GM19397 (cell line): ENCODE measurements around the gene KCNN3.

Experiments
- ATAC-seq: cut with Tn5 transposase; IDR thresholded peaks from one replicate; pipeline ENCODE4 v1.9.1; 2021; ENCODE audit warnings: mild to moderate bottlenecking, moderate library complexity; ENCODE audit not compliant: unreplicated experiment

Gene KCNN3

DNA sequence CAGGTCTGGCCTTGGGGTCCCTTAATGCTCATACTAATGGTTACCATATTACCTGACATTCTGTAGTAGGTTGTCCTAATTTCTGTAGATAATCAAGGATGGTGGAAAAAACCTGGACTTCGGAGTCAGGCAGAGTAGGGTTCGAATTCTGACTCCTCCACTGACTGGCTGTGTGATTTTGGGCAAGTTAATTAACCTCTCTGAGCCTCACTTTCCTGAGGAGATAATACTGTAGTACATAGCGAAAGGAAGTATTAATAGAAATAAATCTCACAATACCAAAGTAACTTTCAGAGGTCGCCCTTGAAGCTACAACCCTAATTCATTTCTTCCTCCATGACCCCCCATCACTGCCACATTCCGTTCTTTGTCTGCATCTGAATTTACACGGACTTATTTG lies 72.9 kb downstream of the KCNN3 start:
- ATAC-seq = no peak

- no peak for ATAC-seq
These were observed 73.7 kb downstream of the KCNN3 start for GRCh38 chr1:154796303-154796892.

DNA sequence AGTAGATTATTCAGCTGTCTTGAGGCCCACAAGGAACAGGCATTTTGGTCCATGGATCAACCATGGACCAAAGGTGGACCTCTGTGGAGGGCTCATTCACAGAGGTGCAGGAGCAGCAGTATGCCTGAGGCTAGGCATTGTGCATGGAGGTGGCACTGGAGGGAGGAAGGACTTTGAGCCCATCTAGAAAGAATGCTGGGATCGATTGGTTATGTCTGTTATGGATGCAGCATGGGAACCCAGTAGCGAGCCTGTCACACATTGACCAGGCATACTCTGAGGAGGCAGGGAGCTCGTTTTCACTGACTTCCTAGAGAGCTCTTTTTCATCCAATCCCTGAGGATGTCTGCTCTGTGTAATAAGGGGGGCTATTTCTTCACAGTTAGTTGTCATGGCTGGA lies 75.5 kb downstream of the KCNN3 start:
- ATAC-seq = no peak

GRCh38 chr1:154793685-154794084 lies 76.4 kb downstream of the KCNN3 start:
- no peak for ATAC-seq

DNA sequence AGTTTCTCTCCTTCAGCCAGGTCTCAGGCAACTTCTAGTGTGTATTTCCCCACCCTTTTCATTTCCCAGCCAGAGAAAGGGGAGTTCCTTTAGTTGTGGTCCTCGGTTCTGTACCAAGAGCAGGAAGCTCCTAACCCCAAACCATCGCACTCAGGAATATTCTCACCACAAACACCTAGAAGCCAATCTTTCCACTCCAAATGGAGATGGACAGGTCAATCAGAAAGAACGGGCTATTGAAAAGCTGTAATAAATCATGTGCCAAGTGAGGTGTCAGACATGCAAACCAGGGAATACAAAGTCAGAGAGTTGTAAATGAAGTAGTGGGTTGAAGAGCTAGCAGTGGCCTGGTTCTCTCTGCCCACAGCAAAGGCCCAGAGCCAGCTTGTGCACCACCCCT lies 77.2 kb downstream of the KCNN3 start:
- no peak for ATAC-seq

- peak; percentile 82 for ATAC-seq
These were observed 78.6 kb downstream of the KCNN3 start for GRCh38 chr1:154791292-154792166.

DNA sequence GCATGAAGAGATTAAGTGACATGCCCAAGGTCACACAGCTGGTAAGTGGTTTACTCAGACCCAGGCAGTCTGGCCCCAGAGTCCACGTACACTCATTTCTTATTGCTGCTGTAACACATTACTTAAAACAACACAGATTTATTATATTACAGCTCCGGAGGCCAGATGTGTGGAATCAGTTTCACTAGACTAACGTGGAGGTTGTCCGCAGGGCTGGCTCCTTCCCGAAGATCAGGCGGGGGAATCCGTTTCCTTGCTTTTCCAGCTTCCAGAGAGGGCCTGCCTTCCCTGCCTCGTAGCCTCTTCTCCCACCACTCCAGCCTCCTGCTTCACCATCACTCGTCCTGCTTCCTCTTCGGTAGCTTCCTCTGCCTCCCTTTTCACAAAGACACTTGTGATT lies 81.2 kb downstream of the KCNN3 start:
- ATAC-seq = no peak

GRCh38 chr1:154788110-154788870 lies 81.8 kb downstream of the KCNN3 start:
- ATAC-seq = no peak

DNA sequence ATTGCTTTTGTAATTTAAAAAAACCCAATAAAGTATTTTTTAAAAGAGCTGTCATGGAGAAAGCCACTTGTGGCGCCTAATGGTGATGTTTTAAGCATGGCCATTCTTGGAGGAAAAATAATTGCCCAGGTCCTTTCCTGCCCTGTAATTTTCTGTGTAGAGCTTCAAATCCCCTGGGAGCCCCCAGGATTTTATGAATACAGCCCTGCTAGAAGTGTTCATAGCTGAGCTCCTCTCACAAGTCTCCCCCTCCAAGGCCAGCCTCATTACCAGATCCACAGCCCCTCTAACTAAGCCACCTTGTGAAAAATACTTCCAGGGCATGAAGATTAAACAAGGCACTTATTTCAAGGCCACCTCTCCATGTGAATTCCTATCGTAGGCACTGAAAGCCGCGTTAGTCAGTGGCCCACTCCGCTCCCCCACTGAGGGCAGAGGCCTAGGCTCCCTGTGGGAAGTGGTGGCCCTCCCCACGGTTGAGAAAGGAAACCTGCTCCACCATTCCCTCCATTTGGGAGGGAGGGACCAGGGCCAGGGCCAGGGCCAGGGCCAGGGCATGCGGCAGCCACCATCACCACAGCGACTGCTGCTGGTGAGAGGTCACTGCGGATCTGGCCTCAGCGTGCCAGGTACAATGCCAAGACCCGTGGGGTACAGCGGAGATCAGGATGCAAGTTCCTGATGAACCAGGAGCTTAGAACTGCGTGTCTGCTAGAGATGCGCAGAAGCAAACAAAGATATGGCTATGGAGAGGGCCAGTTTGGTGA lies 83.1 kb downstream of the KCNN3 start:
- ATAC-seq = no peak

DNA sequence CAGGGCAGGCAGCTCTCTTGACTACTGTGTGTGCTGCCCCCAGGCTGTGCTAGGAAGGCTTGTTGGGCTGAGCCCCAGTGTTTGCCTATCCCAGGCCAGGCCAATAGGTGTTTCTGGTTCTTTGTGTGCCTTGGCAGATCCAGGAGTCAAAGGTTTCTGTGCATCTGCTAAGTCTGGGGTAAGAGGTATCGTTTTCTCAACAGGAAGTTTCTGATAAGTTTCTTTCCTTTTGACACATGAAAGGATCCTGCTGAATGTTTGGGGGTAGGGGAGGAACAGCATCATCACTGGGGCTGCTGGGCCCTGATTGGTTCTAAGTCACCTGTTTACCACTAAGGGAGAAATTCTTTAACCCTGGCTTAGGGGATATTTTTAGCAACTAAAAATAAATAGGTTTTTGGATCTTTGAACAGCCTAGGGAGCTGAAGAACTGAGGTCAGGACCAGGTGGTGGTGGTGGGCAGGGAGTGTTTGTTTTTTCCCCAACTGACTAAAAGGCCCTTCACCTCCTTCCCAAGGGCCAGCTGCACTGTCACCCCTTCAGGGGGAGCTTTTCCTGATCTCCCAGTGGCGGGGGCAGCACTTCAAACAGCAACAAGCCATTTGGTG lies 85.1 kb downstream of the KCNN3 start:
- peak; percentile 75 for ATAC-seq

DNA sequence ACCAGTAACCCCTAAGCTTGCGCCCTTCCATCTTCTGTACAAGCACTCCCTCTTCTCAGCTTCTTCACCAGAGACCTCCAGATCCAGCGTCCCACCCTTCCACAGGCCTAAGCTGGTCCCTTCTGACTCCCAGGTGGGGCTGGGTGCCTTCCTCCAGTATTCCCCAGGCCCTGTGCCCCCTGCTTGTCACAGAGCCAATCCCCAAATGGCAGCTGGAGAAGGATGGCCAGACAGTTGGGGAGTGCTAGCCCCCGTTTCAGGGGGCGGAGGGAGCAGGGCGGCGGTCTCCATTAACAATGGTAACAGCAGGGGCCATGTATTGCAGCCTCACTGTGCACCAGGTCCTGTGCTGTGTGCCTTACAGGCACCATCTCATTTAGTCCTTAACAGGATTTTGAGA lies 85.7 kb downstream of the KCNN3 start:
- ATAC-seq = no peak

DNA sequence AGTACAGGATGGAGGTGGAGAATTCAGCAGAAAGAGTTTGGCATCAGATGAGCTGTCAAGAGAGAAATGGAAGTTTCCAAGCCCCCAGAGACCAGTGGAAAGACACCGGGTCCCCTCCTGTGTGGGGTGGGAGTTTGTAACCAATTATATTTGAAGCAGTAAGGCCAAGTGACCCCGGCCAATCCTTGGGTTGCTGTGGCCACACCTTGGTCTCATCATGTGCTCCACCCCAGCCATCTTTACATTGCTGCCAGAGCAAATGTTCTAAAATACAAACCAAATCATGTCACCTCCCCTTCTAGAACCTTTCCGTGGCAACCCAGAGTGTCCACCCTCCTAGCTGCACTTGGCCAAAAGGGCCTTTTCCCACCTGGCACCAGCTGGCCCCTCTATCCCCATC lies 86.1 kb downstream of the KCNN3 start:
- no peak for ATAC-seq

DNA sequence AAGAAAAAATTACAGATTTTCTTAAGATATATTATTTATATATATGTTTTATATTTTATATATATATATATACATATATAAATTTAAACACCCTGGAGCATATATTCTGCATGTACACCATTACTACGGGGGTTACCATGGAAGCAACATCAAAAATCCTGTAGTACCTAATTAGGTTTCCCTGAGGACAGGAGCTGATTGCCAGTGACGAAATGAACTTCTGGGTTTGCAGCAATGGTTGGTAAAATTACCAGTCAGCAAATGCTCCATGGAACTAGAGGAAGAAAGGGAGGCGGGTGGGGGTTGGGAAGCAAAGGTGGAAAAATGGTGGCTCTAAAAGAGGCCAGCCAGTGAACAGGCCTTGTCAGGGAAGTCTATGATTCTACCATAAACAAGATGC lies 89.5 kb downstream of the KCNN3 start:
- ATAC-seq = no peak

- no peak for ATAC-seq
These were observed 90.4 kb downstream of the KCNN3 start for GRCh38 chr1:154779551-154780189.

- ATAC-seq = no peak
These were observed 91.1 kb downstream of the KCNN3 start for GRCh38 chr1:154778944-154779343.

DNA sequence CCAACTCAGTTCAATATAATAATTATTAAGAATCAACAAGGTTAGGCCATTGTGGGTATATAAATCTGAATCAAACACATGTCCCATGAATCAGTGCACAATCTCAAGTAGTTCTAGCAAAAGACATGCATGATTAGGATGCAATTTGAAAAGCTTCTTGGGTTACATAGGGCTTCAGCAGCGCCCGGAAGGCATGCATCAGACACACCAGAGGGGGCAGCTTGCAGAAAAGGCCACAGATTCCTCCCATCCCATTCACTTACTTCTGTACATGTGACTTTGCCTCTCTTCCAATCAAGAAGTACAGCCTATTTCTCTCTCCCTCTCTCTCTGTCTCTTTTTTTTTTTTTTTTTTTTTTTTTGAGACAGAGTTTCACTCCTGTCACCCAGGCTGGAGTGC lies 91.8 kb downstream of the KCNN3 start:
- no peak for ATAC-seq

- no peak for ATAC-seq
These were observed 92.3 kb downstream of the KCNN3 start for GRCh38 chr1:154777781-154778180.

DNA sequence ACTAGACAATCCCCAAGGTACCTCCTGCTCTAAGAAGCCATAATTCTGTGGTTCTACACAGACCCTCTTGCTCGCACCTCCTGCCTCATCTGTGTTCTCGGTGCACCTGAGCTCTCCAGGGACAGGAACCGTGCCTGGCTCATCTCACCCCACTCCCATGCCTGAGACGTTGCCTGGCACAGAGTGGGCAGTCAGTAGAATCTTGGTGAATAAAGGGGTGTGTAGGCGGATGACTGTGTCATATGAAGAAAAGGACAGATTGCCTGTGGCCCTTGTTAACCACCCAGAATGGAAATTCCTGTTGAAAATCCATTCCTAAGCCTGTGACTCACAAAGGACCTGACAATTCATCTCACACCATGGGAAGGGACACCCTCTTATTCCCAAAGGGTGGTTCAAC lies 92.9 kb downstream of the KCNN3 start:
- no peak for ATAC-seq

GRCh38 chr1:154775621-154776605 lies 94.2 kb downstream of the KCNN3 start:
- ATAC-seq = no peak
